Lung (tissue), 12 donors: ENCODE results near the gene UBE2J1. TPM values are rescaled to one million over a fixed set of nuclear protein-coding genes. Genes with fewer than 3 reads are reported as not detected.

ENCODE experiments used
- ATAC-seq: fragments of 200-7000 bp; cut with Tn5 transposase; one replicate; pipeline ENCODE4 v1.9.1; 2020; ENCODE audit warnings: moderate number of reproducible peaks; ENCODE audit not compliant: insufficient read depth, low FRiP score
- DNase-seq, 3 donors: peaks; one replicate each; pipeline ENCODE4 v3.0.0-alpha.2; 2013 to 2017
- H3K27ac ChIP-seq, 2 donors: one replicate each; pipeline ENCODE4 v1.5.1; 2013; ENCODE audit warnings: mild to moderate bottlenecking in 2 of 2, moderate library complexity in 2 of 2, control low read depth in 1 of 2, inconsistent platforms in 1 of 2, low read depth in 1 of 2, low read length in 1 of 2
- H3K27me3 ChIP-seq, 3 donors: one replicate each; pipeline ENCODE4 v1.5.1; 2013; ENCODE audit warnings: low read length in 2 of 3; ENCODE audit not compliant: control insufficient read depth in 3 of 3, insufficient read depth in 3 of 3
- H3K36me3 ChIP-seq, 4 donors: one replicate each; pipeline ENCODE4 v1.5.1; 2013; ENCODE audit warnings: low read length in 4 of 4, mild to moderate bottlenecking in 1 of 4, moderate library complexity in 1 of 4; ENCODE audit not compliant: control insufficient read depth in 4 of 4, insufficient read depth in 4 of 4
- H3K4me1 ChIP-seq, 5 donors: one replicate each; pipeline ENCODE4 v1.5.1; 2013; ENCODE audit warnings: low read length in 5 of 5, mild to moderate bottlenecking in 2 of 5, moderate library complexity in 1 of 5; ENCODE audit not compliant: control insufficient read depth in 5 of 5, insufficient read depth in 5 of 5
- H3K4me3 ChIP-seq: one replicate; pipeline ENCODE4 v1.5.1; 2013; ENCODE audit warnings: mild to moderate bottlenecking, control low read depth, moderate library complexity
- H3K9ac ChIP-seq, 2 donors: one replicate each; pipeline ENCODE4 v1.5.1; 2013; ENCODE audit warnings: low read length in 2 of 2, control low read depth in 1 of 2; ENCODE audit not compliant: insufficient read depth in 1 of 2
- H3K9me3 ChIP-seq, 4 donors: one replicate each; pipeline ENCODE4 v1.5.1; 2013; ENCODE audit warnings: low read length in 3 of 4, mild to moderate bottlenecking in 1 of 4, moderate library complexity in 1 of 4; ENCODE audit not compliant: control insufficient read depth in 4 of 4, insufficient read depth in 3 of 4
- CTCF ChIP-seq: IDR thresholded peaks from 2 replicates; pipeline ENCODE4 v1.5.1; 2012; ENCODE audit warnings: mild to moderate bottlenecking; ENCODE audit errors: control extremely low read depth, extremely low read depth
- WGBS, 2 donors: extraction: QIAGEN DNeasy Blood & Tissue Kit; methylation state at CpG; one replicate each; pipeline ENCODE4 v1.1.7; 2013; 5-methylcytosine and 5-hydroxymethylcytosine counted together
- polyA plus RNA-seq, 2 donors: library from polyadenylated mRNA; stranded (reverse); fragments of 200-250 nt; gene quantifications; one replicate each; pipeline ENCODE4 v1.2.1, GENCODE V29; 2013
- total RNA-seq, 2 donors: library from RNA; depleted of rRNA in 1 of 2; stranded (reverse); fragments of >200 nt in 1 of 2; gene quantifications; one replicate each; pipeline ENCODE4 v1.2.1, GENCODE V29; 2014 to 2021
- donor health status: control.
- donor health status: control.
- donor health status: Bipolar disorder and iron deficiency.
- donor health status: healthy.
- donor health status: DM: yes; HTN: yes; CAD: no.

UBE2J1 gene
- total and polyA plus RNA-seq, 4 donors: 24.3 to 51.0 (median 41.5) TPM

- Histone ChIP-seq H3K36me3 (peaks cover 11 to 37% (median 31%) of the 10 kb centered on the region in 4 donors), H3K9me3 (no peaks in the 10 kb centered on the region), H3K27me3 (no peaks in the 10 kb centered on the region), H3K9ac (no peak overlapping the region), H3K4me3 (no peak overlapping the region), H3K27ac (no peak overlapping the region), H3K4me1 (peaks cover 0 to 3% (median 0%) of the 10 kb centered on the region in 5 donors)
- WGBS, 2 donors: 100% methylated on average over 1 of the region's 1 CpG
- ATAC-seq (no peak), DNase-seq (no peak)
- TF ChIP-seq CTCF: no peak
These were observed 21.6 kb downstream of the UBE2J1 start for GRCh38 chr6:89330910-89331309.

DNA sequence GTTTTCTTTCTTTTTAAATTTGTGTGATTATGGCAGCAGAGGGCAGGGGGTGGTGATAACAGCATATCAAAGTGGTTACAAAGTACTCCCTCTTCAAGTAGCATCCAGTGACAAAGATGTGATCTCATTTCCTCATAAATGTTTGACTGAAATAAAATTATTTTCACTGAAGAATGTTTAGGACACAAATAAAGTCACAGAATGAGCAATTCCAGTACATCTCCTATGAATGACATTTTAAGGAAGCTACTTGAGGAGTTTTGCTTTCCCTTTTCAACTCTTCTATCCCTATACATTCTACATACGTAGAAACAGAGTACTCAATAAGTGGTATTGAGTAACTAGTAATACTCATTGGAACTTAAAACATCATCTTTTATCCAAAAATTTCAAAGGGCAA lies 23.5 kb downstream of the UBE2J1 start:
- Histone ChIP-seq H3K27ac (no peak overlapping the region), H3K9me3 (no peaks in the 10 kb centered on the region), H3K36me3 (peaks cover 12 to 37% (median 32%) of the 10 kb centered on the region in 4 donors), H3K4me1 (peaks cover 0 to 3% (median 0%) of the 10 kb centered on the region in 5 donors), H3K4me3 (no peak overlapping the region), H3K9ac (no peak overlapping the region), H3K27me3 (no peaks in the 10 kb centered on the region)
- ATAC-seq: no peak
- WGBS, 2 donors: 78 to 92% methylated on average over 1 of the region's 1 CpG
- no peak for DNase-seq
- TF ChIP-seq CTCF: no peak

- no peak overlapping the region for H3K4me3 ChIP-seq
- H3K9me3 ChIP-seq: no peaks in the 10 kb centered on the region
- ATAC-seq (no peak), DNase-seq (no peak)
- WGBS, 2 donors: 89% methylated on average over 3 of the region's 3 CpGs
- no peak for TF ChIP-seq CTCF
- no peaks in the 10 kb centered on the region for H3K27me3 ChIP-seq
- H3K9ac ChIP-seq: no peak overlapping the region
- H3K36me3 ChIP-seq: peaks cover 8 to 19% (median 12%) of the 10 kb centered on the region in 4 donors
- peaks cover 0 to 8% (median 0%) of the 10 kb centered on the region in 5 donors for H3K4me1 ChIP-seq
- H3K27ac ChIP-seq: peak overlapping the region in 1 of 2 donors; percentile 57
These were observed 28.2 kb downstream of the UBE2J1 start for GRCh38 chr6:89324304-89324703.

- WGBS, 2 donors: 23 to 55% methylated on average over 3 of the region's 3 CpGs
- H3K27ac ChIP-seq: peak overlapping the region in 1 of 2 donors; percentile 57
- no peaks in the 10 kb centered on the region for H3K9me3 ChIP-seq
- ATAC-seq (no peak), DNase-seq (no peak)
- peaks cover 0 to 9% (median 0%) of the 10 kb centered on the region in 5 donors for H3K4me1 ChIP-seq
- peaks cover 8 to 12% (median 10%) of the 10 kb centered on the region in 4 donors for H3K36me3 ChIP-seq
- no peaks in the 10 kb centered on the region for H3K27me3 ChIP-seq
- no peak overlapping the region for H3K9ac ChIP-seq
- H3K4me3 ChIP-seq: no peak overlapping the region
- TF ChIP-seq CTCF: no peak
These were observed 29.0 kb downstream of the UBE2J1 start for GRCh38 chr6:89323511-89323971.
